ENCODE results near the gene FAT1.
"Not testable (repeated sequence)": the region's sequence is repeated elsewhere in the genome, so short reads cannot be mapped to it uniquely, and the experiment has no call there.

Gene FAT1

DNA sequence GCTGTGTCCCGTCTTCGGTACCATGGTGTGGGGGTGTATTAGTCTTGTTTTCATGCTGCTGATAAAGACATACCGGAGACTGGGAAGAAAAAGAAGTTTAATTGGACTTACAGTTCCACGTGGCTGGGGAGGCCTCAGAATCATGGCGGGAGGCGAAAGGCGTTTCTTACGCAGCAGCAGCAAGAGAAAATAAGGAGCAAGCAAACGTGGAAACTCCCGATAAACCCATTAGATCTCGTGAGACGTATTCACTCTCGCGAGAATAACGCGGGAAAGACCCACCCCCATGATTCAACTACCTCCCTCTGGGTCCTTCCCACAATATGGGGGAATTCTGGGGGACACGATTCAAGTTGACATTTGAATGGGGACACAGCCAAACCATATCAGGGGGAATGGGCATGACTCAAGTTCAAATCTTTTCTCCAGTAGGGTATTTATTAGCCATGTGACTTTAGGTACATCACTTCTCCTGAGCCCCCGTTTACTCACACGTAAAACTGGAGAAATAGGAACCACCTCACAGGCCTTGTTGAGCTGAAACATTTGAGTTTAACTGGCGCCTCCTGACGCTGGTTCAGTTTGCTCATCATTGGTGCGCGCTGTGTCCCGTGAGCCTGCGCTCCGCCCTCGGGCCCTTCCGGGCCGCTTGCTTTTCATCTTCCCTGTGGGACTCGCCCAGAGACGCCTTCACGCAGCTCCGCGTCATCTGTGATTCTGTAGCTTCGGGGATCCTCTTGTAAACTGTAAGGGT, 35.5 kb upstream of the FAT1 start:
- DNase-seq = no peak
- TF ChIP-seq POLR2A (IDR thresholded peaks at IDR 0.05; ENCODE audit: low read length) (no peak), GATA1 (IDR thresholded peaks at IDR 0.05; ENCODE audit: low read depth, low read length) (no peak)

DNA sequence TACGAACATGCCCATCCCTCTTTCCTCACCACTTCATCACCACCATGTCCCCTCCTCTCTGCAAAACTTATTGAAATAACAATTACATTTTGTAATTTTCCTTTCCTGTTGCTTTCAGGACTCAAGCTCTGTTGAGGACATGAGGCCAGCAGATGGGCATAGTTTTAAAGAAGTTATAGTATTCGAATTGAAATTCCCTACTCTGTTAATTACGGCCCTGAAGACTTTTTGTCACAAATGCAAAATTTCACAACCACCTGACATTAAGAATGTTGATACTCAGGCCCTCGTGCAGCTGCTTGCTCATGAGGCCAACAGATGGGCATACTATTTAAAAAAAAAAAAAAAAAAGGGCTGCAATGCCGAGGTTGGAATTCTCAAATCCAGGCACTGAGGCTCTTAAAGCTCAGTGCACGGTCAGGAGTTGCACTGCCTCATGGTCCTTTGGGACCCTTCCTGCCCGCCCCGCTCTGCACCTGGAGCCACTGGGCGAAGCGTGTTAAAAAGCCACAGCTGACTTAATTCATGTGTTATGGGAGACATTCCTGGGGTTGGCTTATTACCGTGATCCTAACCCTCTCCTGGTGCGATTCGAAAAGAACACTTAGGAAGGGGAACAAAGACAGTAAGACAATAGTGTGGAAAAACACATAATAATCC, 34.2 kb upstream of the FAT1 start:
- DNase-seq = no peak
- TF ChIP-seq POLR2A (IDR thresholded peaks at IDR 0.05; ENCODE audit: low read length) (no peak), GATA1 (IDR thresholded peaks at IDR 0.05; ENCODE audit: low read depth, low read length) (no peak)

DNA sequence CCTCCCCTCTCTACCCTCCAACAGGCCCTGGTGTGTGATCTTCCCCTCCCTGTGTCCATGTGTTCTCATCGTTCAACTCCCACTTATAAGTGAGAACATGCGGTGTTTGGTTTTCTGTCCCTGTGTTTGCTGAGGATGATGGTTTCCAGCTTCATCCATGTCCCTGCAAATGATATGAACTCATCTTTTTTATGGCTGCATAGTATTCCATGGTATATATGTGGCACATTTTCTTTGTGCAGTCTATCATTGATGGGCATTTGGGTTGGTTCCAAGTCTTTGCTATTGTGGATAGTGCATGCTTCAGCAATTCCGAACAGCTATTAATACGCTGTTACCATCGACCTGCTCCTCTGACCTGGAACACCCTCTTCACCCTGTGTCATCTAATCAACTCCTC, 32.9 kb upstream of the FAT1 start:
- not testable (repeated sequence) for DNase-seq

DNA sequence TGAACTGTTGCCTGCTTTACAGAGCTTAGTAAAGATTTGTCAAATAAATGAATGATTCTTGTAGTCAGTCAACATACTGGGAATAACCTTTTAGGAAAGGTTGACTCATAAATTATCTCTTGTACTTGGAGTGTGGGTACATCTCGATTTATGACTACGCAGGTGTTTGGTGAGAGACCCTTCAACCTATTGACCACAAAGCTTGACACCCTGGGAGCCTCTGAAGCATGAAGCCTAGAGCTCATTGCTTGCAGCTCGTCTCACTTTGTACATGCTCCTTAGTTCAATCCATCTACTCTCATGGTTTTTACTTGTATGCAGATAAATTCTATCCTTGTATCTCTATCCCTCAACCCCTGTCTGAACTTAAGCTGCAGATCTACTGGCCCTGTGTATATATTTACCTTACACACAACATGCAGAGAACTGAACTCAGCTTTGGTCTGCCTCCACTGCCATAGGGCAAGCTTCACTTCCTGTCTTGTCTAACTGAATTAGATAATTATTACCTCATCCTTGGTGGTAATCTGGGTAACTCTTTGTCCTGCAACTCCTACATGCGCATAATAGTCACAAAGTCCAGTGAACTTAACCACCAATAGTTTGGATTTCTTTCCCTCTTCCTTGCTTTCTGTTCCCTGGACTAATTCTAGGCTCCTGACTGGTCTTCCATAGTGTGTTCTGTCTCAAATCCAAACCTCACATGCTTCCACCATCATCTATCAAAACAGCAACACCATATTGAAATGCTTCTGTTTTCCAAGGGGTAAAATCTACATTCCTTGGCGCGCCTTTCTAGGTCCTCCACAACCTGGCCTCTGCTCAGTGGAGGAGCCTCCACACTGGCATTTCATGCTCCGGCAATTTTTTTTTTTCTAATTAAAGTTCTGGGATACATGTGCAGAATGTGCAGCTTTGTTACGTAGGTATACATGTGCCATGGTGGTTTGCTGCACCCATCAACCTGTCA, 32.2 kb upstream of the FAT1 start:
- TF ChIP-seq POLR2A (IDR thresholded peaks at IDR 0.05; ENCODE audit: low read length) = no peak
- no peak for TF ChIP-seq GATA1 (IDR thresholded peaks at IDR 0.05; ENCODE audit: low read depth, low read length)
- DNase-seq = no peak

DNA sequence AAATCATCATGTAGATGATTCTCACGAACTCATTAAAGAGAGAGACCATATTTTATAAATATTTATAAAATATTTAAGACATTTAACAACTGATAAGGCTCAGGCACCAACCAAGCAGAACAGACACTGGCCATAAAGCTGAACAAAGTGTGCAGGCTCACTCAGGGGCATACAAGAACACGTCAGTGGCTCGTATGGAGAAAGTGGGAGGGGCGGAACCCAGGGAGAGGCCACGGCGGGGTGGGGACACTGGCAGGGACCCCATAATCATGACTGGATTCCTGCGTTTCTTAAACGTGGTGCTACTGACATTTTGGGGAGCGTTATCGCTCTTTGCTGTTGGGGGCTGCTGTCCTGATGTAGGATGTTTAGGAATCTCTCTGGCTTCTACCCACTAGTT, 31.3 kb upstream of the FAT1 start:
- no peak for DNase-seq
- TF ChIP-seq GATA1 (IDR thresholded peaks at IDR 0.05; ENCODE audit: low read depth, low read length) (no peak), POLR2A (IDR thresholded peaks at IDR 0.05; ENCODE audit: low read length) (no peak)

DNA sequence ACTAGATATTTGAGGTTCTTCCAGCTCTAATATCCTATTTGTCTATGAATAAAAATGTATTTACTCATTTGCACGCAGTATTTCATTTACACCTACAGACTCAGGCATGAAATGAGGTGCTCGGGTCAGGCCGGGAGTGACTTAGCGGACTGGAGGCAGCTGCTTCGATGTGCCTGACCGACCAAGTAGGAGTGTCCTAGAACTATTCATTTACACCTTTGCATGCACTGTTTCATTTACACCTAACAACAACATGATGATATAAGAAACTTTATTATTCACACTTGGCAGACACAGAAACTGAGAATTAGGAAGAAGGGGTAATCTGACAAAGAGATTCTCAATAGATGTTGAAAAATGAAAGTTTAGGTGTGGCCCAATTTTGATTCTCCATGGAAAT, 28.7 kb upstream of the FAT1 start:
- DNase-seq = no peak
- TF ChIP-seq POLR2A (IDR thresholded peaks at IDR 0.05; ENCODE audit: low read length) (no peak), GATA1 (IDR thresholded peaks at IDR 0.05; ENCODE audit: low read depth, low read length) (no peak)

DNA sequence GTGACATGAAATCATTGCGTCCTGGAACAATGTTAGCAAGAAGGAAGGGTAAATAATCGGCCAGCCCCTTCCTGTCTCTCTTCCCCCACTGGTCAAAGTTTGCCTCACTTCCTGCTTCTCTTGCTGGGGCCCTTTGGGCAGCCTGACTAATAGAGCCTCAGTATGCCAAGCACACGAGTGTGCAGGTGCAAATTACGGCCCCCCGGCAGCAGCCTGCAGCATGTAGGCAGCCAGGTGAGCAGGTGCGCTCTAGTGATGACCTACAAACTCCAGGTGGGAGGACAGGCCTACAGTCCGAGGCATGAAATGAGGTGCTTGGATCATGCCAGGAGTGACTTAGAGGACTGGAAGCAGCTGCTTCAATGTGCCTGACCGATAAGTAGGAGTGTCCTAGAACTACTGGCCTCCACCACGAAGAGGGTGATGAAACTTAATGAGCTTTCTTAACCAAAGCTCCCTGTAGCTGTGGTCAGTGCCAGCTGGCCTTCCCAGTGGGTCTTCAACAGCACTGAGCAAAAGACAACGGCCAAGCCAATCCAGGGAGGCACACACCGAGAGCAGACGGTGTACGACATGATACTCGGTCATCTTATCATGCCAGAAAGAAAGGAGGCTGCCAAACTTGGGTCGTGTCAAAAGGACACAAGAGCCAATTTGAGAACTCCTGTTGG, 26.1 kb upstream of the FAT1 start:
- no peak for DNase-seq

DNA sequence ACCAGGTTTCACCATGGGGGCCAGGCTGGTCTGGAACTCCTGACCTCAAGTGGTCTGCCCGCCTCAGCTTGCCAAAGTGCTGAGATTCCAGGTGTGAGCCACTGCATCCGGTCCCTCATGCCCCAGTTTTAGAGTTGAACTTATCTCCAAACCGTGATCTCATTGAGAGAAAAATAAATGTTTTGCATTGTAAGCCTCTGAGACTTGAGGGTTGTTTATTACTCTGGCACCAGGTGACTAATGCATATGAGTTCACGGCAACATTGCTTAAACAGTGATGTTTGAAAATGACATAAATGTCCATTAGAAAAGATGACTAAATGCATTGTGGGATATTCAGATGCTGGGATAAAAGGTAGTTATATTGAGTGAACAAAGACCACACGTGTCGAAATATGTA, 22.9 kb upstream of the FAT1 start:
- TF ChIP-seq GATA1 (IDR thresholded peaks at IDR 0.05; ENCODE audit: low read depth, low read length) = no peak
- no peak for TF ChIP-seq POLR2A (IDR thresholded peaks at IDR 0.05; ENCODE audit: low read length)
- no peak for DNase-seq

More for the DNA sequence above, 26.1 kb upstream of the FAT1 start:
- TF ChIP-seq GATA1 (IDR thresholded peaks at IDR 0.05; ENCODE audit: low read depth, low read length) = no peak
- TF ChIP-seq POLR2A (IDR thresholded peaks at IDR 0.05; ENCODE audit: low read length) = no peak

DNA sequence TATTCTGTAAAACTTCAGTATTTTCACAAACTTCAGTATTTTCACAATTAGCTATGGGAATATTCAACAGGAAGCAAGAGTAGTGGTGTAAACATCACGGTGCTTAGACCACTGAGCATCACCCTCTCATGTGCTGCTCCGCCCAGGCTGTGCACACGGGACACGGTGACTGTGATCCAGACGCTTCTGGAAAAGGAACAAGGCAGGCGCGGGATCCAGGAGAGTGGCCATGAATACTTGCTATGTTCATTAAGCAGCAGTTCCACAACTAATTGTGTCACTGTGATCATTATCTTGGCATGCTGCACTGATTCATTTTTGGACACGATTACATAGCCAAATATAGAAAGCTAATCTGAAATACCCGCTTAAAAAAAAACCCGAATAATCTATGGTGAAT, 19.6 kb upstream of the FAT1 start:
- TF ChIP-seq GATA1 (IDR thresholded peaks at IDR 0.05; ENCODE audit: low read depth, low read length) = no peak
- no peak for TF ChIP-seq POLR2A (IDR thresholded peaks at IDR 0.05; ENCODE audit: low read length)
- no peak for DNase-seq

DNA sequence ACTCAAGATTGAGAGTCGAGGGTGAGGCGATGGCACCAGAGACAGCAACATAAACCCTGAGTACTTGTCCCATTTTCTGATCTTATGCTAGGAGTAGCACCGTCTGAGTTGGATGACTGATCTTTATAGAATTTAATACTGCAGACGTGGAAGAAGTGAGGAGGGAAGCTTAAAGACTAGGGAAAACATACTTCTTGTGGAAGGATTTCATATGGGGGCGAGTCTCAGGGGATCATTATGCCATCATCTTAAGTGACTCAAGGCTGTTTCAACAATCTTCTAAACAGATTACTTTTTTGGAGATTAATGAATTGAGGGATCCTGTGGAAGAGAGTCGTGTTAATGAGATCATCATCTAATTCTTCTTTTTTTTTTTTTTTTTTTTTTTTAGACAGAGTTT, 17.2 kb upstream of the FAT1 start:
- TF ChIP-seq GATA1 (IDR thresholded peaks at IDR 0.05; ENCODE audit: low read depth, low read length) = no peak
- TF ChIP-seq POLR2A (IDR thresholded peaks at IDR 0.05; ENCODE audit: low read length) = no peak
- peak in 1 of 2 experiments; percentile 37 for DNase-seq

DNA sequence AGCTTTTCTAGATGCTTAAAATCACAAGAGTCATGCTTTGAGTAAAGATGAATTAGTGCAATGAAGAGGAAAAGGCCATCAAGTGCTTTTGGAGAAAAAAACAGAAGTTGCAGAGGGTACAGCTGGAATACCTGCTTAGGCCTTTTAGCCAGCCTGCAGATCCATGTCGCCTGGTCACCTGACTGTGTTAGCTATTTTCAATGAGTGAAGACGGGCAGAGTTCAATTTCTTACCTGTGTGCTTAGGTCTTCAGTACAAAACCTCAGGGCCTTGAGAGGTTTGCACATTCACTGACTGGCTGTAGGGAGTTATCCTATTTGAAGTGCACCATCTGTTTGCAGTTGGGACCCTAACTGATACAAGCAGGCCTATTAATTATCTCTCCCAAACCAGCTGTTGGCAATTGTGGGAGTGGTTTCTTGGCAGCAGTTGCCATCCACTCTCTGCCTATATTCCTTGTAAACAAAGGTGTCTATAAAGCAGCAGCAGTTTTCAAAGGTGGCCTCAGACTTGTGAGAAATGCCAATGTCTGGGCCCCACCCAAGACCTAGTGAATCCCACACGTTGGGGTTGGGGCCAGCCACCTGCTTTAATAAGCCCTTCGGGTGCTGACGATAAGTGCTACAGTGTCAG, 16.3 kb upstream of the FAT1 start:
- DNase-seq = peak; percentile 82 to 95
- no peak for TF ChIP-seq GATA1 (IDR thresholded peaks at IDR 0.05; ENCODE audit: low read depth, low read length)
- TF ChIP-seq POLR2A (IDR thresholded peaks at IDR 0.05; ENCODE audit: low read length) = peak; percentile 14

DNA sequence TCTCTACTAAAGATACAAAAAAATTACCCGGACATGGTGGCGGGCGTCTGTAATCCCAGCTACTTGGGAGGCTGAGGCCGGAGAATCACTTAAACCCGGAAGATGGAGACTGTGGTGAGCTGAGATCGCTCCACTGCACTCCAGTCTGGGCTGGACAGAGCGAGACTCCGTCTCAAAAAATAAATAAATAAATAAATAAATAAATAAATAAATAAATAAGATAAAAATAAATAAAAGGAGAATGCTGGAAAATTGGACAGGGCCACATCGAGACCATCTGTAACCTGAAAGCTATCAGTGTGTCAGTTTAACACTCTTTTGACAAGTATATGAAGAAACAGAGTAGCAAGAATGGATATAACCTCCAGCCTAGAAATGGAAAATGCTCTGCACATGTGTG, 15.7 kb upstream of the FAT1 start:
- TF ChIP-seq POLR2A (IDR thresholded peaks at IDR 0.05; ENCODE audit: low read length) (no peak), GATA1 (IDR thresholded peaks at IDR 0.05; ENCODE audit: low read depth, low read length) (no peak)
- DNase-seq = no peak

DNA sequence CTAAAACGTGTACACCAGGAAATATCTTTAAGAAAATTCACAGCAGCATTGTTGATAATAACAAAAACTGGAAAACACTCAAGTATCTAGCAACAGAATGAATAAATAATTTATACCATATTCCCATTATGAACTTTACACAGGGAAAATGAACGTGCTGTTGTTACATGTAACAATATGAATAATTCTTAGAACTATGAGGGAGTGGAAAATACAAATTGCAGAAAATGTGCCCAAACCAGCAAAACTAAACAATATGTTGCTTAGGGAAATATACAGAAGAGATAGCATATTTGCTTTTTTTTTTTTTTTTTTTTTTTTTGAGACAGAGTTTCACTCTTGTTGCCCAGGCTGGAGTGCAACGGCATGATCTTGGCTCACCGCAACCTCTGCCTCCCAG, 14.8 kb upstream of the FAT1 start:
- DNase-seq = no peak
- no peak for TF ChIP-seq POLR2A (IDR thresholded peaks at IDR 0.05; ENCODE audit: low read length)
- TF ChIP-seq GATA1 (IDR thresholded peaks at IDR 0.05; ENCODE audit: low read depth, low read length) = no peak

Measured in erythroblast (primary cell).